Measurements from ENCODE around the gene MRGPRF. TPM values are rescaled to one million over a fixed set of nuclear protein-coding genes. Genes with fewer than 3 reads are reported as not detected.

MRGPRF gene, protein sequence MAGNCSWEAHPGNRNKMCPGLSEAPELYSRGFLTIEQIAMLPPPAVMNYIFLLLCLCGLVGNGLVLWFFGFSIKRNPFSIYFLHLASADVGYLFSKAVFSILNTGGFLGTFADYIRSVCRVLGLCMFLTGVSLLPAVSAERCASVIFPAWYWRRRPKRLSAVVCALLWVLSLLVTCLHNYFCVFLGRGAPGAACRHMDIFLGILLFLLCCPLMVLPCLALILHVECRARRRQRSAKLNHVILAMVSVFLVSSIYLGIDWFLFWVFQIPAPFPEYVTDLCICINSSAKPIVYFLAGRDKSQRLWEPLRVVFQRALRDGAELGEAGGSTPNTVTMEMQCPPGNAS
- not detected for total RNA-seq

DNA sequence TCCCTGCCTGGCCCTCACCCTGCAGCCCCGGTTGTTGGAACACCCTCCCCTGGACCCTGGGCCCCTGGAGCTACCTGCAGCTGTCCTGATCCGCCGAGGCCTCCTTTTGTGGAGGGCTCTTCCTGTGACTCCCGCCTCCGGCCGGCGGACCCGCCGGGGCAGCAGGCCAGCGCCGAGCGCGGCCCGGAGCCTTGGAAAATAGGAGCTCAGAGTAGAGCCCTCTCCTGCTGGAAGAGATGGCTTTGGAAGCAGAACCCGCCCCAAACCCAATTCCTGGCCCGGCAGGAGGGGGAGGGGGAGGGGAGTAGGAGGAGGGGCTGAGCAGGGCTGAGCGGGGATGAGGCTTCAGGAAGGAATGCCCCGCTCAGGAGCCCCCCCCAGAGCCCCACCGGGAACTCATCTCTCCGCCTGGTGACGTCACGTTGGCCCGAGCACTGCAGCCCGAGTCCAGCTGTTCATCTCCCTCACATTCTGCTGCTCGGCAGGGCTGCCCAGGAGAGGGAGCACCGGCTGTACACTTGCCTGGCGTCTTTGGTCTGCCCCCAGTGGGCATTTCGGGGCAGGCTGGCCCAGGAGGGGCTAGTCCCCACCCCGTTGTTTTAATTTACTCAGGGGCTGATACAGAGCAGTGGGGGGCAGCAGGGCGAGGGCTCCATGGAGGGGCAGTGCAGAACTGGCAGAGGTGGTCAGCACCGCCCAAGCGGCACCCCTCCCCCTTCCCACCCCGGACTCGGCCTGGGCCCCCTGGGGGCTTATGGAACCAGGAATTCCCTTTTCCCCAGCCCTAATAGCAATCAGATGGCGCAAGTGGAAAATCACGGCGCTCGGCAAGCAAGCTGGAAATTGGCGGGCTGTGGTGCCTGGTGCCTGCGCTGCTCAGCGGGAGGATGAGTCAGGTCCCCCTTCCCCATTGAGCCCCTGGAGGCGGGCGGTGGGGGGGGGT lies at the start of gene MRGPRF:
Gene MRGPRF, minus strand, starts transcription at position 238 of the 943 bp plus-strand sequence. CDS start 3,345 bp downstream, outside the sequence.

DNA sequence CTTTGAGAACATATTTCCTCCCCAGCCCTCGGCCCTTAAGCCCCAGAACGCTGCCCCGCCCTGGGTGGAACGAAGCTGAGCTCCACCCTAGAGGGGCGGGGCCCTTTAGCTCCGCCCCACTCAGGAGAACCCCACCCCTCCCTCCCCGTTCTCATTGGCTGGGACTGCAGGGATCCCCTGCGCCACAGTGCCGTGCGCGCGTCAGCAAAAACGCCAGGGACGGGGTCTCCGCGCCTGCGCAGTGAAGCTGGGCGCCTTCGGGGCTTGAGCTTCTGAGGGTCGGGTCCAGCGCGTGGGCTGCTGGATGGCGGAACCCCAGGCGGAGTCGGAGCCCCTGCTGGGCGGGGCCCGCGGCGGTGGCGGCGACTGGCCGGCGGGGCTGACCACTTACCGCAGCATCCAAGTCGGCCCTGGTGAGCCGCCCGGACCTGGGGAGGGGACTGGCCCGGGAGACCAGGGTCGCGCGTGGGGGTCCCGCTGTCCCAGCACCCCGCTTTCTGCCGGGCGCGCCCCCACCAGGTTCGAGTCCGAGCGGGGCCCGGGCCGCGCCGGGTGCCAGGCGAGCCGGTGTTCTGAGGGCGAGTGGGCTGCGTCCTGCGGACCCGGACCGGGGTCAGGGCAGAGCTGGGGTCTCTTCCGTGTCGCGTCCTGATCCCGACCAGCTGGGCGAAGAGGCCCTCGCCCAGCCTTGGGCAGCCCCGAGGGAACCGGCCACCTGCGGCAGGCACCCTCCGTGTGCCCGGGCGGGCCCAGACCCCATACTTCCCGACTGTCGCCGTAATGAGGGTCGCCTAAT lies 35.8 kb upstream of the MRGPRF start, which contains the start of gene TPCN2:
Gene TPCN2, plus strand, starts transcription at position 239 of the 796 bp plus-strand sequence. Its CDS starts 66 bp downstream, at position 305.

DNA sequence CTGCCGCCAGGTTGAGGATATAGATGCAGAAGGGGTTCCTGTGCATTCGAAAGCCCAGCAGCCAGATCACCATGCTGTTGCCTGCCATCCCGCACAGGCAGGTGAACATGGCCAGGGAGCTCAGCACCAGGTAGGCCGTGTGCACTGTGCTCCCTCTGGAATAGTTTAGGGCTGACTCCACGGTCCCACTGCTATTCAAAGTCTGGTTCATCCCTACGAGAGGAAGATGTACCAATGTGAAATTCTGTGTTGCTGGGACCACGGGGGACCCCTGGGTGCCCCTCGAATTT lies 32.3 kb downstream of the MRGPRF start, which contains the start of gene MRGPRD:
Gene MRGPRD, minus strand, starts transcription at position 211 of the 290 bp plus-strand sequence. Its CDS starts 0 bp downstream, at position 211.

Other genes starting within 250 kb of the MRGPRF start
- 10 to 100 TPM; 46.1 to 46.8 TPM for gene CPT1A, start 171.3 kb downstream of the MRGPRF start, total RNA-seq
- 10 to 100 TPM; 52.7 to 54.9 TPM for gene MRPL21, start 109.4 kb downstream of the MRGPRF start, total RNA-seq
- 10 to 100 TPM; 24.3 to 25.7 TPM for gene IGHMBP2, start 109.4 kb downstream of the MRGPRF start, total RNA-seq
- gene MRGPRD, start 32.3 kb downstream of the MRGPRF start, total RNA-seq = not detected
- 10 to 100 TPM; 23.7 to 24.5 TPM for gene TPCN2, start 35.7 kb upstream of the MRGPRF start, total RNA-seq
- under 1 TPM in 1 of 2 experiments, not detected in 1; 0.07 TPM for gene SMIM38, start 142.7 kb upstream of the MRGPRF start, total RNA-seq

Measured in activated naive CD4-positive, alpha-beta T cell treated with anti-CD3 and anti-CD28 coated beads, Interleukin-2, amount 10 ng/mL, durations not matched to agents 5 hours and 36 hours (primary cell).